Cerebellar cortex (tissue), 1 donor: ENCODE measurements around the gene TMEM198.

Experiments used
- DNase-seq: peaks from one replicate; pipeline ENCODE4 v3.0.0-alpha.2; 2015; ENCODE audit warnings: low spot score

The TMEM198 gene

DNA sequence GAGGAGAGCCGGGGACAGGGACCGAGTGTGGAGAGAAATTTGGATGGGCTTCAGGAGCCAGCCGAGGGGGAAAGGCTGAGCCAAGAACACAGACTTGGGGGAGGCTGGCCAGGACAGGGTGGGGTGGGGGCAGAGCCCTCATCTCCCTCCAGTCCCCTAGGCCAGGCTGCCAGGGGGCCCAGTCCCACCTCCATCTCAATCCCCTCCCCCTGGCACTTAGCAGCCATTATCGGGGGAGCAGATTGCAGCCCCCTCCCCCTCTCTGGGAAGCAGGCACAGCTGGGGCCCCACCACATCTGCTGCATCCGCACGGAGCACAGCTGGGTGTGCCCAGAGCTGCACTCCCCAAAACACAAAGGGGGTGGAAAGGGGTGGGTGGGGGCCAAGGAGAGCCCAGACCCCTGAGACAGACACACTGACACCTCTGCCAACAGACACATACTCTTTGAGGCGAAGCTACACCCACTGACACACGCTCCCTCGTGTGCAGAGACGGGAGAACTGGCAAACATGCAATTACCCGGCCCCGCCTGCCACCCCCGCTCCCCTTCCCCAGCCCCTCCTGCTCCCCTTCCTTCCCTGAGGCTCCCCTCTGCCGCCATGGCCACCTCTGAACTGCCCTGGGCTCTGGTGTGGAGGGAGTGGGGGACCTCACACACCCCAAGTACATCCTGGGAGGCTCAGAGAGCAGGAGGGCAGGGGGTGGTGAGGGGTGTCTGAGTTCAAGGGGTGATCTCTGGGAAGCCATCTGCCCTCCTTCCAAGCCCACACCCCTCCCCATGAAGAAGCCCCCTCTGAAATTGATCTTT is 34.7 kb upstream of the TMEM198 start:
- DNase-seq, result peak; percentile 58

DNA sequence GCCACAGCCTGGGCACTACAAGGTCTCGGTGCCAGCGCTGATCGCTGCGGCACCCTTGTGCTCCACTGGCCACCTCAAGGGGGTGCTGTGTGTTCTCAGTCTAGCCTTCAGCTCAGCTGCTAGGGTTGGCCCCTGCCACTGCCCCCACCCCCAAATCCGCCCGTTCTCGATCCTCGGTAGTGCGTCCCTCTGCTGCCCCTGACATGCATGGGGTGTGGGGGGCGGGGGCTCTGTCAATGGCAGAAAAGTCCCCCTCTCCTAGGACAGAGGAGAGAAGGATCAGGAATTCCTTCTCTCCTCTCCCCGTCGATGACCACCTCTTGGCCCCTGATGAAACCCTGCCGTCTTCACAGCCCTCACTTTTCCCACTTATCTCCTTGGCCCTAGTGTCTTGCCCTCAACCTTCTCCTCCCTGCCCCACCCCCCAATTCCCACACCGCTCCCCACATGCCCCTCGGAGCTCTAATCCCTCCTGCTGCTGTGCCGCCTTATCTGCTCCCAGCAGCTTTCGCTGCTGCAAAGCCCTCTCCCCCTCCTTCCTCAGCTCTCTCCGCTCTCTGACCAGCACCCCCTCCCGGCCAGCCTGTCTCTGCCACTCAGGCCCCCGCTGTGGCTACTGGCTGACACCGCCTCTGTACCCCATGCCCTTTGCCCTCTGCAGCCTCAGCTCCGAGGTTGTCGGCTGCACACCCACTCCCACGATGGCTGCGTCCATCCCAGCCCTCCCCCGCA is 33.9 kb upstream of the TMEM198 start:
- peak; percentile 71 for DNase-seq

DNA sequence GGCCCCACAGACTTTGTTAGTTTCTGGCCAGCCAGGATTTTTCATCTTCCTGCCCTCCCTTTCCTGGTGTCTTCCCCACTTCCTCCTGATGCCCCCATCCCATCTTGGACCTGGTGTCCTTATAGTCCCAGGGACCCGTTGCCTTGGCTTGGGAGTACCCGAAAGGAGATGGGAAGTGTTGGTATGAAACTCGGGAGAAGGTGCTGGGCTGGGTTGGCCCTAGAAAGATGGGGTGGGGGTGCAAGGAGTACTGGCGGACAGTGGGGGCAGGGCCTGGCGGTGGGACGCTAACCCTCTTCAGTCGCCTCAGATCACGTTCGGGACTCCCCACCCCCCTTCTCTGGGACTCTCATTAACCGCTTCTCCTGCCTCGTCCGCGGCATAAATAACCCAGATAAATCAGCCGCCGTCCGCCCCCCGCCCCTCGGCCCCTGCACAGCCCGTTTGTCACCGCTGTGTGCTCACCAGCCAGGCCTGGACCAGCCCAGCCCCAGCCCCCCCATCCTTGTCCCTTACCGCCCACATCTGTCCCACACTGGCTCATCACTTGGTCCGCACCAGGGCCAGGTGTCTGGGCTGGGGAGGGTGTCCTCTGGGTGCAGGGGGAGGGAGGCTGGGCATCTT is 33.2 kb upstream of the TMEM198 start:
- DNase-seq, result no peak

DNA sequence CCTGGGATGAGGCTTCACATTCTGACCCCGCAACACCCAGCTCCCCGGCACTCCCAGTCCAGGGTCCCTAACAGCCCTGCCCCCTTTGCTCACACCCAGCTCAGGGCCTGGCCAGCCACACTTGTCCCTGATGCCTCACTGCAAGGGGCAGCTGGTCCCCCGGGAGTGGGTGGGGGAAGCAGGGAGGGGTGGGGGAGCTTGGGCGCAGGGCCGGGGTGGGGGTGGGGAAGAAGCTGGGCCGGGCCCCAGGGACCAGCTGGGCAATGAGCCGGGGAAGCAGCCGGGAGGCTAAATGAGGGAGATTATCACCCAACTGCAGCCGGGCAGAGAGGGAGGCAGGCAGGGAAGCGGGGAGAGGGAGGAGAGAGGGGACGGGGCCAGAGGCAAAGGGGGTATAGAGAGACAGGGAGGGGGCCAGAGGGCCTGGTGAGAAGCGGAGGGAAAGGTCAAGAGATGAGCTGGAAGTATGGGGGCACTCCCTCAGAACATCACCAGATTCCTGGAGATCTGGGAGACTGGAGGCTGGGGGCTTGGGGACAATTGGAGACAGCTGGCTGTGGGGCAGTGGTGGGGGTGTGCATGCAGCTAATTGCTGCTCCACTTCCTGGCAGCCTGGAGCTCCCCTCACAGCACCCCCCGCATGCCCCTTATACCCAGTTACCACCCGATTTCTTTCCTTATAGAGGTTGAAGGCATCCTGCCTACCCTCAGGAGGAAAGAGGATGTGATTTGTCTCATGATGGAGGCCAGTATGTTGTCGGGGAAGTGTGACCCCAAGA is 32.1 kb upstream of the TMEM198 start:
- DNase-seq, result no peak

DNA sequence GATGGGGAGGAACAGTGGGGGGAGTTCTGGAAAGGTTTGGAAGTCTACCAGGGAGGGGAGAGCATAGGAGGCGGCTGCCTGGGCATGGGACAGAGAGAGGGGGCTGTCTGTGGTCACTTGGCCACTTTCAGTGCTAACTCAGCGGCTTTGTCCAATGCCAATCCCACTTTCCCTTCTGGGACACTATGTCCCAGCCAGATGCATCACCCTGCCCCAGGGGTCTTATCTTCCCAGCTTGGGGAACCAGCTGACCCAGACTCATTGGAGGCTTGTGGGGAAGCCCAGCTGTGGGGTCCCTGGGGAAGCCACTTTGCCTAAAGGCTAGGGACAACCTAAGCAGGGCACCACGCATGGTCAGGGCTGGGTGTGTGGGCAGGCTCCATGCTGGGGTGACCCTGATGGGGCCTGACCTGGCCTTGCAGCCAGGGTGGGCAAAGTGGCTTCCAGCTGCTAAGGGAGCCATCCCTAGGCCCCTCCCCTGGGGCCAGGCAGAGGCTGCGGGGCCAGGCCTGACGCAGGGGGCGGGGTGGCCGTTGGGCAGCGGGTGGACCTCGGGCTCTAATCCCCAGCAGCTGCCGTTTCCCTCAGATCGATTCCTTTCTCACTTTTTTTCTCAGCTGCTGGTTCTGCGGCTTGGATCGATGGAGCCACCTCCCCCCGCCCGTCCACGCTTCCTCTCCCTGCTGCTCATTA is 31.2 kb upstream of the TMEM198 start:
- DNase-seq, result no peak

DNA sequence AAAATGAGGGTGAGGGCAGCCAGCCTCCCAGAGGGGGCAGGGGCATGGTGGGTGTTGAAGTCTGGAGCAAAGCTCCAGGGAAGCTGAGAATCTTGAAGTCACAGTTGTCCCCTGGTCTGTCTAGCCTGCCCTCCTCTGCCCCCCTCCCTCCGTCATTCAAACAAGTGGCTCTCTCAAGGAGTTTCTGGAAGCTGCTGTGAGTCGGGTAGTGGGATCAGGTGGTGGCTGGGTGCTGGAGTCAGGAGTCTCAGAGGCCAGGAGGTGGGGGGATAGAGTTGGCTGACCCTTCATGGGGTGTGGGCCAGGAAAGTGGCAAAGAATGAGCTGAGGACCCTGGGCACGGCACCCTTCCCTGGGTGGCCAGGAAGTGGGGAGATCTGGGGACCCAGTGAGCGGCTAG is 30.0 kb upstream of the TMEM198 start:
- DNase-seq, result no peak

DNA sequence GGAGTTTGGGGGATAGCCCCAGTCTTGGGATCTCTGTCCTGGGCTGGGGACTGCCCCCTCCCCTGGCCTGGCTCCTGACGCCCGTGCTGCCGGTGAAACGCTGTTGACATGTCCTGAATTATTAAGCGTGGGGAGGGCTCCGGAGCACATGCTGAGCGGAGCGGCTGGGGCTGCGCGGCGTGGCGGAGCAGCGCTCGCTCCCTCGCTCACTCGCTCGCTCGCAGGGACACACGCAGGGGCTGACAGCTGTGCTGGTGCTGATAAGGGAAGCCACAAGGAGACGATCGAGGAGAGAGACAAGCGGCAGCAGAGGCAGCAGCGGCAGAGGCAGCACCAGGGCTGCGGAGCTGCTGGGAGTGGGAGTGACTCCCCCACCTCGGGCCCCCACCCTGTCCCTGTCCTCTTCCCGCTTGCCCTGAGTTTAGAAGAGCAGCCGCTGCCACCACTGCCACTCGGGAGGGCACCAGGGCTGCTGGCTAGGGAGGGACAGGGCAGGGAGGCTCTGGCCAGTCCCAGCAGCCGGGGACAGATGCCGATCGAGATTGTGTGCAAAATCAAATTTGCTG is 29.5 kb upstream of the TMEM198 start, which contains the start of gene ASIC4:
Gene ASIC4 (plus strand): TSS at position 287 of the 566 bp plus-strand sequence. CDS start 243 bp downstream, at position 530.
- no peak for DNase-seq

DNA sequence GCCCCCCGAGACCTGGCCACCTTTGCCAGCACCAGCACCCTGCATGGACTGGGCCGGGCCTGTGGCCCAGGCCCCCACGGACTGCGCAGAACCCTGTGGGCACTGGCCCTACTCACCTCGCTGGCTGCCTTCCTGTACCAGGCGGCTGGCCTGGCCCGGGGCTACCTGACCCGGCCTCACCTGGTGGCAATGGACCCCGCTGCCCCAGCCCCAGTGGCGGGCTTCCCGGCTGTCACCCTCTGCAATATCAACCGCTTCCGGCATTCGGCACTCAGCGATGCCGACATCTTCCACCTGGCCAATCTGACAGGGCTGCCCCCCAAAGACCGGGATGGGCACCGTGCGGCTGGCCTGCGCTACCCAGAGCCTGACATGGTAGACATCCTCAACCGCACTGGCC is 29.0 kb upstream of the TMEM198 start:
- no peak for DNase-seq

DNA sequence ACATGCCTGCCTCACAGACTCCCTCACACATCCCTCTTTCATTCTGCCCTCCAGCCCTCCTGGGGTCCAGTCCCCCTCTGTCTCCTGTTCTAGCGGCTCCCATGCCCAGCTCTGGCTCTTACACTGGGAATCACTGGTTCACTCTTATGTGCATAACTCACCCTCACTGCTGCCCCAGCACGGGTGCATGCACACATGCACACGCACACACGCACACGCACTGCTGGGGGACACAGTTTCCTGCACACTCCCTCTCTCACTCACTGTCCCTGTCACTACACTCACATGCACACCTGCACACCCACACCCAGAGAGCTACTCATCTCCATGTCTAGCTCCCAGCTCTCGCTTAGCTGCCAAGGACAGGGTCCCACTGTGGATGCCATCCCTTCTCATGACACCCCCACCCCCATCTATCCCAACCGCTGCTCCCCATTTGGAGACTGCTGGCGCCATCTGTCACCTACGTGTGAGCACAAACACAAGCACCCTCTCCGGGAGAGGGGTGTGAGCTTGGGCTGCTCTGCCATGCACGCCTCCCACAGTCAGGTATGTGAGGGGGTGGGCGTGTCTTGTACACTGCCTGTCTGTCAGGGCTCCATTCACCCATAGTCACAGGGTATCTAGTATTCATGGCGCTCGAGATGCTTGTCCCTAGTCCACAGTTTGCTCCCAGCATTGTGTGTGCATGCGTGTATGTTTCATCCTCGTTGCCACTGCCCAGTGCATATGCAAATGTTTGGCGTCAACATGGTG is 27.8 kb upstream of the TMEM198 start:
- DNase-seq, result no peak

DNA sequence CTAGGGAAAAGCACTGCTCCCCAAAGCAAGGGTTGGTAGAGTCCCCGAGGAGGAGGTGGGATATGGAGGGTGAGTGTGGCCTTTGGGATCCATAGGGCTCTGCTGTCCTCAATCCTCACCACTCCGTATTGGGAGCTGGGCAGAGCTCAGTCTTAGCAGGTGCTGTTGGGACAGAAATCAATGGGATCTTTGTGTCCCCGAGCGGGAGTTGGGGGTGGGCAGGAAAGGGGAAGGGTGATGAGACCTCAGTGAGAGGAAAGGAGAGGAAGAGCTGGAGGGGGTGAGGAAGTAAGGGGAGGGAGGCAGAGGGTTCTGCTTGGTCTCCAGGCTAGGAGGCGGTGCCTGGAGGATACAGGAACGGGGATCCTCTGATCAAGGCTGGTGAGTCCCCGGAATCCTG is 26.9 kb upstream of the TMEM198 start:
- no peak for DNase-seq

DNA sequence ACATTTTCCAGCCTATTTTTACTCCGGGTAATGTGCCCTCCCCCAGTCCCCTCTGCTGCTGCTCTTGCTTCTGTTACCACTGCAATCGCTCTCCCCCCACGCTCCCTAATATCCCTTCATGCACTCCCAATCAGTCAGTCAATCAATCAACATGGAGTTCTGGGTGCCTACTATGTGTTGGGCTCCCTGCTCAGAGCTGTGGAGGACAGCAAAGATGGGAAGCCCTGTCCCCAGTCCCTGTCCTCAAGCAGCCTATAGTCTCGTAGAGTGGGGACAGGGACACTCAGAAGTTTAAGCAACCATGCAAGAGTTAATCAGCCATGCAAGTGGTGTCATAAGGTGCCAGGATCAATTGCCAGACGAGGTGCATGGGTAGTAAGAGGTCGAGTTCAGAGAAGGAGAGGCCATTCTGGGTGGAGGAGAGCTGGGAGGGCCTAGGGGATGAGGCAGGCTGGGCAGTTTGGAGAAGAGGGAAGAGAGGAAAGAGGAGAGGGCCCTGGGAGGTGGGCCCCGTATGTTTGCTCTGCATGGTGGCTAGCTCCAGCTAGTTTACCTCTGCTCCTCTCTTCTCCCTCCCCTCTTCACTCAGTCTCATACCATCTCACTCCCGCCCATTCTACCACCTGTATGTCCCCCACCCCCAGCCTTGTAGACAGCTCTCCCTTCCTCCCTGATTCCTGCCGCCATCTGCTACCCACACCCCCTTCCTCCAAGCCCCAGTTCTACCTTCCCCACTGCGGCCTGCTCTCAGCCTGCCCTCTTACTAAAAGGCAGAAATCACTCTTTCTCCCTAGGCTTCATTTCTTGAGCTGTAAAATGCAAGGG is 25.7 kb upstream of the TMEM198 start:
- DNase-seq, result no peak

DNA sequence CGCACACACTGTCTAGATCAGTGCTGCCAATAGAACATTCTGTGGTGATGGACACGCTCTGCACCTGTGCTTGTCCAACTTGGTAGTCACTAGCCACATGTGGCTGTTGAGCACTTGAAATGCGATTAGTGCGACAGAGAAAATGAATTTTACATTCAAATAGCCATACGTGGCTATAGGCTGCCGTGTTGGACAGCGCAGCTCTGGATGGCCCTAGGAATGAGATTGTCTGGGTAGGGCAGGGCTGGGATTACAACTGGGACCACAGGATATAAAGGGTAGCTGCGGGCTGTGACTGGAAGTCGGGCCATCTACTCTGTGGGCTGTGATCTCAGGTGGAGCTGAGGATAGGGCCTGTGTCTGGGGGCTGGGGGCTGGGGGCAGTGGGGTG is 24.3 kb upstream of the TMEM198 start:
- DNase-seq, result no peak

DNA sequence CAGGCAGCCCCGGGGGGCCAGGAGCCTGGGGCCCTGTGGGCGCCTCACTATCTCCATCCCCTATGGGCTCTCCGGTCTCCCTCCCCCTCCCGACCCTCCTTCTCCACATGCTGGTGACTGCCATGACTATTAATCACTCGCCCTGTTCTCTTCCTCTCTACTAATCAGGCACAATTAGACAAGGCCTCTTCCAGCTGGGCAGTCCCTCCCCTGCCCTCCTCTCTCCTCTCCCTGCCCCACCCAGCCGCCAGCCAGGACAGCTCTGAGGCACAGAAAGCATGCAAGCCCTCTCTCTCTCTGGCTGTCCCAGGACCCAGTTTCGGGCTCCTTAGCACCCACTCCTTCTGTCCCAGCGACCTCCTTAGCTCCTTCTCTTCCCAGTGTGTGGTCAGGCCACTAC is 23.7 kb upstream of the TMEM198 start:
- DNase-seq, result no peak

DNA sequence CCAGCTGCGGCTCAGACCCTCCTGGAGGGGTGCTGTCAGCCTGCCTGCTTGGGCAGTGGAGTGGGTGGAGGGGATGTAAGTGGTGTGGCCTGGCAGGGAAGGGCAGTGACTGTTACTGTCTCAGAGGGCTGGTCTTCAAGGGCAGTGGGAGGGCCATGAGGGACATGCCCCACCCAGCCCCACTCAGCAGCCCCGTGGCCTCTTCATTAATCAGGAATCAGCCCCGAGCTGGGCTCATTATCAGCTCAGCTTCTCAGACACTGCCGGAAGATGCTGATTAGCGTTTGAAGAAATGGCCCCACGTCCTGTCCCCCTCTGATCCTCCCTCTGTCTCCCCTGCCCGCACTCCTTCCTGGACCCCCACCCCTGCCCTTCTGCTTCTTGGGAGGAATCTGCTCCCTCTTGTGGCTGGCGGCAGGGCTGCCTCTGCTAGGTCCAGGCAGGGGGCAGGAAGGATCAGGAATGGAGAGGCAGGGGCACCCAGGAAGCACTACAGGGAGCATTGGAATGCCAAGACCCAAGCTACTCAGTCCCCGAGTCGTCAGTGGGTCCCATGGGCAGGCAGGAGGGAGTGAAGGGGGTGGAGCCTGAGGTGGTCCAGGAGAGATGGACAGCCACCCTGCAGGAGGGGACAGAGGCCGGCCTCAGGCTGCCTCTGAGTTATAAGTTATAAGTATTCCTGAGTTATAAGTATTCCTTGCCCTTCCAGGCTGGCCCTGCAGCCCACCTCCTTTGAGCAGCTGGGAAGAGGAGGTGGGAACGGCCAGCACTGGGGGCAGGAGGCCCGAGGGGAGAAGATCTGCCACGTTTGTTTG is 22.6 kb upstream of the TMEM198 start:
- peak; percentile 76 for DNase-seq

DNA sequence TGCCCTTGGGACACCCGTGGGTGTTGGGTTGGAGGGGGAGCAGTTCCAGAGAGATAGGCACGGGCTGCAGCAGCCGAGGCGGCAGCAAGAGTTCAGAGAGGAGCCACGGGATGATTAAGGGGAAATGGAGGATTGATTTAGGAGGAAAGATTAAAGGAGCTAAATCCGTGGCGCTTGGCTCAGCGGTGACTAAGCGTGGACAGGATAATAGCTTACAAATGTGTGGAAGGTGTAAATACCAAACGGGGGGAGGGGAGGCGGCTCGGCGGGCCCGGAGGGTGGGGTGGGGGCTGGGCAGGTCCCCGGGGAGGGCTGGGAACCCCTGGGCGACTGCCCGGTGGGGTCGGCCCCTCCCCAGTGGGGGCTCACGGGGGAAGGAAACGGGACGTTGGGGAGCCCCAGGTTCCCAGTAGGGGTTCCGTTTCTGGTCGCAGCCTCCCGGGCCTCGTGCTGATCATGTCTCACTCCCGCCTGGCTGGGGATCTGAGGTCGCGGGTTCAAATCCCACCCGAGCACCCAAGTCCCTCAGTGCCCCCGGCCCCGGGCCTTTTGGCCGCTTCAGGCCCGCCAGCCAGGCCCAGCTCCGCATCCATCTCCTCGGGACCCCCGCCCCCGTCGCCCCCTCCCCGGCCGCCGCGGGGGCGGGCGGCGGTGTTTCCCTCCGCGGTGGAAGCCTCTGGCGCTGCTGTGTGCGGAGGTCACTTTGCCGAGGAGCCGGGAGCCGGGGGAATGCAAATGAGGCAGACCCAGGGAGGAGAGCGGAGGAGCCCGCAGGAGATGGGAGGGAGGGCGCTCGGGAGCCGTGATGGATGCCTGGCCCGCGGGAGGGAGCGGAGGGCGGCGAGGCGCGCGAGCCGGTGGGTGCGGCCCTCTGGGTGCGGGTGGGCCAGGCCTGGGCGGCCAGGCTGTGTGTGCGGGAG is 21.5 kb upstream of the TMEM198 start:
- DNase-seq, result peak; percentile 68

DNA sequence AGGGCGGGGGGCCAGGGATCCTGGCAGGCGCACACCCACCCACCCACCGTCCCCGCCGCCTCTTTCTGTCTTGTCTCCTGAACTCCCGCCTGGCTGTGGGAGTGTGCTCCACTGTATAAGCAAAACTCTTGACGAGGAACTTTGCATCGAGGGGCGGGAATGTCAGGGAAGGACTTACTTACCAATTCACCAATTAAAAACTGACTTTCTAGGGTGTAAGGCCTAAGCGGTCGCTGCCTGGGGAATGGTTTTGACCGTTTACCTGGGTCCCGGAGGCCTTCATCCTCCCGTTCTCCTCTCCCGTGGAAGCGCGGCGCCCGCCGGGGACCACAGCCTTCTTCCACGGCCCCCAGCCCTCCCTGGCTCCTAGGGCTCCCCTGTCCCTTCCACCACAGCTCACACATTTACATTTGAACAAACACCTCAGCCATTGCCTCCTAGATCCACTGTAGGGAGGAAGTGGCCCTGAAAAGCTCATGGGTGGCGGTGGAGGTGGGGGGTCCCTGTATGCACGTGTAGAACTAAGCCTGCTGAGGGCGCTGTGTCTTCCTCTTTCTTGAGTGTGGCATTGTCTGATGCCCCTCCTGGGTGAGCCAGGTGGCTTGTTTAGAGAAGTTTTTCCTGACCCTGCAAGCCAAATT is 20.7 kb upstream of the TMEM198 start:
- peak; percentile 63 for DNase-seq

DNA sequence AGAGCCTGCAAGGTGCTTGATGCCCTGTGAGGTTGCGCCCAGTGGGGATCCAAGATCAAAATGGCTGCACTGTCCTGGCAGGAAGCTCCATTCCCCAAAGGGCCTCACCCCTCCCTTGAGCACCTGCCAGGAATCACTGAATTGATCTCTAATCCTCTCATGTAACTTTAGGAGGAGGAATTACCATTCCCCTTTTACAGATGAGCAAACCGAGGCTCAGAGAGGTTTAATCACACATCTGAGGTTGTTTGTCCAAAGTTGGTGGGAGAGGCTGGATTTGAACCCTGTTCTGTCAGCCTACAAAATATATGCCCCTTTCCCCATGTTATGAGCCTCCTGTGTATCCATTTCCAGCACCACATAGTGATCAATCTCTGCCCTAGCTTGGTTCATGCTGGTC is 19.0 kb upstream of the TMEM198 start:
- DNase-seq, result no peak
